ENCODE data around the gene TAF10. TPM values are rescaled to one million over a fixed set of nuclear protein-coding genes. Genes with fewer than 3 reads are reported as not detected.
A peak's percentile ranks its signal among the peaks of the same experiment; 100 is the strongest.

The TAF10 gene
- total and polyA plus RNA-seq, 2 of the 13 experiments (the other 11 are each of a cell fraction or from before 2014, with no cell fraction given), result 71.3 to 134 TPM

- TF ChIP-seq ZNF142 (CRISPR knock-in tag; IDR thresholded peaks at IDR 0.05), result 0 out of 2 replicates have a peak, but pooled peaks have one; percentile 17
- TF ChIP-seq SIN3A (IDR thresholded peaks at IDR 0.05; ENCODE audit: borderline replicate concordance, low read depth, low read length), result 0 out of 2 replicates have a peak, but pooled peaks have one; percentile 17
- TF ChIP-seq SRY (CRISPR knock-in tag; IDR thresholded peaks at IDR 0.05), result 0 out of 2 replicates have a peak, but pooled peaks have one; percentile 16
- TF ChIP-seq EHMT2 (IDR thresholded peaks at IDR 0.05; ENCODE audit: borderline replicate concordance, low read depth, low read length), result no peak
- TF ChIP-seq SAP130 (CRISPR knock-in tag; IDR thresholded peaks at IDR 0.05; ENCODE audit: low read depth), result peak; percentile 38; the same call in 1 of the 2 replicates
- TF ChIP-seq ZNF367 (CRISPR knock-in tag; IDR thresholded peaks at IDR 0.05; ENCODE audit: borderline replicate concordance), result no peak
Observed at GRCh38 chr11:6618117-6619003, 6.3 kb upstream of the TAF10 start (continued).

Measured in HepG2 (cell line).